Spleen (tissue), 11 donors: ENCODE measurements around the gene BPIFB3. TPM values are rescaled to one million over a fixed set of nuclear protein-coding genes. Genes with fewer than 3 reads are reported as not detected.
A peak's percentile ranks its signal among the peaks of the same experiment; 100 is the strongest.

Source experiments
- DNase-seq: peaks from one replicate; pipeline ENCODE4 v3.0.0-alpha.2; 2020
- H3K27ac ChIP-seq, 8 donors: fragments of 200-600 bp; sonication (generic) in 7 of 8; 1 replicate in 4 of 8; 2 replicates in 4 of 8; pipeline versions ENCODE4 v1.5.0 to v1.8.0; 2016 to 2021; ENCODE audit warnings: inconsistent platforms in 4 of 8, mild to moderate bottlenecking in 4 of 8, moderate library complexity in 1 of 8
- H3K27me3 ChIP-seq, 7 donors: fragments of 200-600 bp; sonication (generic) in 6 of 7; replicated peaks in 1 of 7; 1 replicate in 4 of 7; 2 replicates in 3 of 7; pipeline versions ENCODE4 v1.5.0 to v1.8.0; 2016 to 2021; ENCODE audit warnings: inconsistent platforms in 3 of 7, mild to moderate bottlenecking in 1 of 7
- H3K36me3 ChIP-seq, 6 donors: fragments of 200-600 bp; sonication (generic) in 5 of 6; 1 replicate in 4 of 6; 2 replicates in 2 of 6; pipeline versions ENCODE4 v1.5.0 to v1.8.0; 2016 to 2021; ENCODE audit warnings: inconsistent platforms in 2 of 6
- H3K4me1 ChIP-seq, 6 donors: fragments of 200-600 bp; sonication (generic) in 5 of 6; 1 replicate in 3 of 6; 2 replicates in 3 of 6; pipeline versions ENCODE4 v1.5.0 to v1.8.0; 2016 to 2021; ENCODE audit warnings: inconsistent platforms in 3 of 6
- H3K4me3 ChIP-seq, 8 donors: fragments of 200-600 bp; sonication (generic) in 7 of 8; 1 replicate in 4 of 8; 2 replicates in 4 of 8; pipeline versions ENCODE4 v1.5.0 to v1.8.0; 2016 to 2021; ENCODE audit warnings: inconsistent platforms in 4 of 8, mild to moderate bottlenecking in 4 of 8, moderate library complexity in 2 of 8
- H3K9me3 ChIP-seq, 8 donors: fragments of 200-600 bp; sonication (generic) in 7 of 8; 1 replicate in 4 of 8; 2 replicates in 4 of 8; pipeline versions ENCODE4 v1.5.0 to v1.8.0; 2016 to 2021; ENCODE audit warnings: inconsistent platforms in 4 of 8
- CTCF ChIP-seq, 11 experiments: fragments of 200-600 bp in 7 of 11; fragments of 450-650 bp in 4 of 11; sonication (generic) in 4 of 11; IDR thresholded peaks in 8 of 11; conservative IDR thresholded peaks in 3 of 11; 1 replicate in 7 of 11; 2 replicates in 4 of 11; pipeline versions ENCODE4 v1.4.0 to v1.8.0; 2016 to 2021; ENCODE audit warnings: antibody characterized with exemption in 11 of 11, inconsistent platforms in 4 of 11, mild to moderate bottlenecking in 1 of 11
- POLR2A ChIP-seq, 3 donors: fragments of 450-650 bp; IDR thresholded peaks; one replicate each; pipeline ENCODE4 v1.5.1; 2017; ENCODE audit warnings: antibody characterized with exemption in 3 of 3, mild to moderate bottlenecking in 1 of 3
- POLR2AphosphoS5 ChIP-seq, 3 donors: sonication (generic); formaldehyde crosslinking; IDR thresholded peaks; one replicate each; pipeline ENCODE4 v1.5.1; 2017; ENCODE audit warnings: antibody characterized with exemption in 3 of 3
- WGBS, 5 donors: extraction: QIAGEN DNeasy Blood & Tissue Kit in 3 of 5; methylation state at CpG; one replicate each; pipeline versions ENCODE4 v1.1.5 to v1.1.7; 2013 to 2018; 5-methylcytosine and 5-hydroxymethylcytosine counted together
- intact Hi-C: fragments of 100-400 bp; cut with DNase I; formaldehyde crosslinking; loops from one replicate; pipeline ENCODE4 v1.15.0; 2023; ENCODE audit warnings: low total_unique reads
- polyA plus RNA-seq, 3 donors: library from polyadenylated mRNA; stranded (reverse); fragments of 200-250 nt; gene quantifications; one replicate each; pipeline ENCODE4 v1.2.1, GENCODE V29; 2013
- total RNA-seq, 7 donors: library from RNA; depleted of rRNA in 3 of 7; stranded (reverse); fragments of >200 nt in 3 of 7; fragmentation: NEBNext Ultra II Directional in 4 of 7; extraction: Animal tissue kit (Norgen Biotek cat#: 25700) in 4 of 7; gene quantifications; one replicate each; pipeline versions ENCODE4 v1.1.0 to v1.2.1, GENCODE V29; 2016 to 2021
- donor health status: healthy with polysubstance abuse.
- donor health status: DM: no; HTN: no; CAD: no; lungs with moderate emphysema.
- donor health status: DM: no; HTN: no; CAD: no.
- donor health status: Bipolar disorder and iron deficiency.
- donor health status: healthy.
- donor health status: DM: no; HTN: no; CAD: no.
- donor health status: DM: yes; HTN: yes; CAD: no.

Gene BPIFB3
- total and polyA plus RNA-seq, 10 donors: not detected

- WGBS, 5 donors: 74 to 84% (median 79%) methylated on average over 16 of the region's 16 CpGs
- TF ChIP-seq CTCF (IDR thresholded peaks at IDR 0.05 in 8 of 11, conservative IDR thresholded peaks at IDR 0.05 in 3 of 11): no peak
- no peak for TF ChIP-seq POLR2AphosphoS5 (IDR thresholded peaks at IDR 0.05)
- TF ChIP-seq POLR2A (IDR thresholded peaks at IDR 0.05): no peak
- Histone ChIP-seq H3K27me3 (peaks cover 0 to 16% (median 0%) of the 10 kb centered on the region in 7 donors), H3K4me1 (peaks cover 0 to 5% (median 0%) of the 10 kb centered on the region in 6 donors), H3K27ac (no peak overlapping the region), H3K36me3 (no peaks in the 10 kb centered on the region), H3K9me3 (no peaks in the 10 kb centered on the region), H3K4me3 (no peak overlapping the region)
- intact Hi-C loops: no loop called here
- peak; percentile 41 for DNase-seq
Observed at GRCh38 chr20:33014336-33015113, 39.2 kb upstream of the BPIFB3 start.

GRCh38 chr20:33015114-33015484, 38.6 kb upstream of the BPIFB3 start:
- intact Hi-C loops: no loop called here
- Histone ChIP-seq H3K27ac (no peak overlapping the region), H3K4me3 (no peak overlapping the region), H3K36me3 (no peaks in the 10 kb centered on the region), H3K9me3 (no peaks in the 10 kb centered on the region), H3K4me1 (no peaks in the 10 kb centered on the region), H3K27me3 (peaks cover 0 to 16% (median 0%) of the 10 kb centered on the region in 7 donors)
- peak; percentile 56 for DNase-seq
- TF ChIP-seq CTCF (IDR thresholded peaks at IDR 0.05 in 8 of 11, conservative IDR thresholded peaks at IDR 0.05 in 3 of 11): no peak
- no peak for TF ChIP-seq POLR2AphosphoS5 (IDR thresholded peaks at IDR 0.05)
- no peak for TF ChIP-seq POLR2A (IDR thresholded peaks at IDR 0.05)
- 68 to 88% (median 86%) methylated on average over 10 of the region's 10 CpGs for WGBS, 5 donors

- intact Hi-C loops: no loop called here
- peak; percentile 29 for DNase-seq
- no peak overlapping the region for H3K4me3 ChIP-seq
- 61 to 77% (median 68%) methylated on average over 15 of the region's 15 CpGs for WGBS, 5 donors
- H3K27me3 ChIP-seq: peaks cover 0 to 16% (median 0%) of the 10 kb centered on the region in 7 donors
- no peaks in the 10 kb centered on the region for H3K36me3 ChIP-seq
- no peaks in the 10 kb centered on the region for H3K4me1 ChIP-seq
- TF ChIP-seq CTCF (IDR thresholded peaks at IDR 0.05 in 8 of 11, conservative IDR thresholded peaks at IDR 0.05 in 3 of 11) (no peak), POLR2AphosphoS5 (IDR thresholded peaks at IDR 0.05) (no peak), POLR2A (IDR thresholded peaks at IDR 0.05) (no peak)
- H3K27ac ChIP-seq: no peak overlapping the region
- no peaks in the 10 kb centered on the region for H3K9me3 ChIP-seq
Observed at GRCh38 chr20:33015700-33016580, 37.8 kb upstream of the BPIFB3 start.
